MM.1S (cell line): ENCODE results near the gene ARHGEF26.

ENCODE experiments used
- CTCF ChIP-seq: fragments of 300-600 bp; sonication (generic); IDR thresholded peaks from 2 replicates; pipeline ENCODE4 v1.5.1; 2016; ENCODE audit warnings: antibody characterized with exemption, low read length, mixed read lengths
- EZH2 ChIP-seq: fragments of 300-600 bp; sonication (generic); optimal IDR thresholded peaks from 2 replicates; pipeline ENCODE3; 2017; ENCODE audit warnings: low read depth, mild to moderate bottlenecking, antibody characterized with exemption, low read length, mixed read lengths
- EZH2phosphoT487 ChIP-seq: fragments of 300-600 bp; sonication (generic); IDR thresholded peaks from 2 replicates; pipeline ENCODE4 v1.6.1; 2018; ENCODE audit warnings: antibody characterized with exemption, low read length

GRCh38 chr3:154182975-154183374 lies 61.8 kb downstream of the ARHGEF26 start:
- TF ChIP-seq EZH2phosphoT487: no peak
- no peak for TF ChIP-seq CTCF
- no peak for TF ChIP-seq EZH2
